HG03520 (cell line): ENCODE measurements around the gene KLK5.
A peak's percentile ranks its signal among the peaks of the same experiment; 100 is the strongest.
"Not testable (repeated sequence)": the region's sequence is repeated elsewhere in the genome, so short reads cannot be mapped to it uniquely, and the experiment has no call there.

Experiments used
- ATAC-seq: cut with Tn5 transposase; IDR thresholded peaks from one replicate; pipeline ENCODE4 v1.9.1; 2021; ENCODE audit warnings: mild to moderate bottlenecking, moderate library complexity; ENCODE audit not compliant: unreplicated experiment

Gene KLK5

GRCh38 chr19:50924586-50924985 lies 28.3 kb downstream of the KLK5 start:
- no peak for ATAC-seq

GRCh38 chr19:50922317-50922853 lies 30.5 kb downstream of the KLK5 start:
- ATAC-seq: no peak

GRCh38 chr19:50921426-50922316 lies 31.2 kb downstream of the KLK5 start:
- ATAC-seq: no peak

GRCh38 chr19:50916069-50916468 lies 36.8 kb downstream of the KLK5 start:
- no peak for ATAC-seq

GRCh38 chr19:50912727-50913716 lies 39.8 kb downstream of the KLK5 start:
- ATAC-seq: no peak

- ATAC-seq: no peak
These were observed 40.7 kb downstream of the KLK5 start for GRCh38 chr19:50912102-50912599.

- no peak for ATAC-seq
These were observed 41.4 kb downstream of the KLK5 start, which contains the start of gene KLK4 for GRCh38 chr19:50911206-50912101. TSS of gene KLK4 (minus strand) at chr19:50911395. CDS start at chr19:50910738, 657 bp downstream.

GRCh38 chr19:50910722-50911121 lies 42.1 kb downstream of the KLK5 start:
- ATAC-seq: no peak

- ATAC-seq: no peak
These were observed 43.4 kb downstream of the KLK5 start for GRCh38 chr19:50909240-50910070.

GRCh38 chr19:50908336-50908735 lies 44.5 kb downstream of the KLK5 start:
- no peak for ATAC-seq

- no peak for ATAC-seq
These were observed 46.6 kb downstream of the KLK5 start for GRCh38 chr19:50906217-50906616.

- no peak for ATAC-seq
These were observed 50.2 kb downstream of the KLK5 start for GRCh38 chr19:50902640-50903039.

GRCh38 chr19:50899569-50899968 lies 53.3 kb downstream of the KLK5 start:
- ATAC-seq: no peak

GRCh38 chr19:50898018-50898417 lies 54.8 kb downstream of the KLK5 start:
- no peak for ATAC-seq

- ATAC-seq: no peak
These were observed 55.2 kb downstream of the KLK5 start for GRCh38 chr19:50897612-50898011.

GRCh38 chr19:50897191-50897607 lies 55.6 kb downstream of the KLK5 start:
- peak; percentile 18 for ATAC-seq

- peak; percentile 77 for ATAC-seq
These were observed 56.1 kb downstream of the KLK5 start for GRCh38 chr19:50896591-50897190.

- not testable (repeated sequence) for ATAC-seq
These were observed 56.7 kb downstream of the KLK5 start for GRCh38 chr19:50896089-50896590.
